Liver (tissue), 9 donors: ENCODE results near the gene NUDT15. TPM values are rescaled to one million over a fixed set of nuclear protein-coding genes. Genes with fewer than 3 reads are reported as not detected.

Experiments used
- DNase-seq: peaks from one replicate; pipeline ENCODE4 v3.0.0-alpha.2; 2017; ENCODE audit warnings: low spot score
- H3K27ac ChIP-seq, 2 donors: one replicate each; pipeline ENCODE4 v1.7.0; 2013; ENCODE audit warnings: inconsistent platforms in 2 of 2, low read length in 2 of 2, control low read depth in 1 of 2, low read depth in 1 of 2, mild to moderate bottlenecking in 1 of 2
- H3K27me3 ChIP-seq, 4 donors: one replicate each; pipeline versions ENCODE4 v1.6.1 to v1.7.0; 2013; ENCODE audit warnings: low read length in 3 of 4, inconsistent platforms in 1 of 4, mild to moderate bottlenecking in 1 of 4, moderate library complexity in 1 of 4; ENCODE audit not compliant: control insufficient read depth in 4 of 4, insufficient read depth in 4 of 4
- H3K36me3 ChIP-seq, 4 donors: one replicate each; pipeline versions ENCODE4 v1.6.1 to v1.7.0; 2013; ENCODE audit warnings: low read length in 3 of 4, mild to moderate bottlenecking in 3 of 4, low read depth in 1 of 4, moderate library complexity in 1 of 4; ENCODE audit not compliant: control insufficient read depth in 4 of 4, insufficient read depth in 3 of 4
- H3K4me1 ChIP-seq, 4 donors: one replicate each; pipeline versions ENCODE4 v1.6.1 to v1.7.0; 2013; ENCODE audit warnings: low read length in 3 of 4, mild to moderate bottlenecking in 3 of 4, moderate library complexity in 1 of 4; ENCODE audit not compliant: control insufficient read depth in 4 of 4, insufficient read depth in 4 of 4
- H3K4me3 ChIP-seq, 3 donors: one replicate each; pipeline versions ENCODE4 v1.6.1 to v1.7.0; 2013; ENCODE audit warnings: low read length in 3 of 3, control low read depth in 1 of 3, low read depth in 1 of 3, mild to moderate bottlenecking in 1 of 3
- H3K9ac ChIP-seq, 2 donors: one replicate each; pipeline ENCODE4 v1.7.0; 2013; ENCODE audit warnings: low read length in 2 of 2, mild to moderate bottlenecking in 2 of 2, moderate library complexity in 2 of 2, control low read depth in 1 of 2, low read depth in 1 of 2
- H3K9me3 ChIP-seq, 4 donors: one replicate each; pipeline versions ENCODE4 v1.6.1 to v1.7.0; 2013; ENCODE audit warnings: low read length in 3 of 4; ENCODE audit not compliant: control insufficient read depth in 4 of 4
- EGR1 ChIP-seq, 2 donors: IDR thresholded peaks; 2 replicates each; pipeline ENCODE4 v1.6.1; 2016 to 2018; ENCODE audit warnings: antibody characterized with exemption in 2 of 2, low read depth in 2 of 2
- FOXA1 ChIP-seq: IDR thresholded peaks from 2 replicates; pipeline ENCODE4 v1.6.1; 2016; ENCODE audit warnings: antibody characterized with exemption
- FOXA2 ChIP-seq: IDR thresholded peaks from 2 replicates; pipeline ENCODE4 v1.6.1; 2016; ENCODE audit warnings: antibody characterized with exemption
- GABPA ChIP-seq, 2 donors: IDR thresholded peaks in 1 of 2; conservative IDR thresholded peaks in 1 of 2; 2 replicates each; pipeline ENCODE4 v1.6.1; 2016; ENCODE audit warnings: antibody characterized with exemption in 2 of 2, mild to moderate bottlenecking in 1 of 2, moderate library complexity in 1 of 2
- HNF4A ChIP-seq, 2 donors: conservative IDR thresholded peaks; 2 replicates each; pipeline ENCODE4 v1.6.1; 2016; ENCODE audit warnings: antibody characterized with exemption in 2 of 2, mild to moderate bottlenecking in 2 of 2
- HNF4G ChIP-seq: IDR thresholded peaks from 2 replicates; pipeline ENCODE4 v1.6.1; 2016; ENCODE audit warnings: antibody characterized with exemption
- JUND ChIP-seq, 2 donors: IDR thresholded peaks; 2 replicates each; pipeline ENCODE4 v1.6.1; 2016; ENCODE audit warnings: antibody characterized with exemption in 2 of 2
- NR2F2 ChIP-seq: IDR thresholded peaks from 2 replicates; pipeline ENCODE4 v1.6.1; 2016; ENCODE audit warnings: antibody characterized with exemption
- RAD21 ChIP-seq, 2 donors: IDR thresholded peaks; 2 replicates each; pipeline ENCODE4 v1.6.1; 2016; ENCODE audit warnings: antibody characterized with exemption in 2 of 2, mild to moderate bottlenecking in 2 of 2
- RXRA ChIP-seq, 2 donors: IDR thresholded peaks; 2 replicates each; pipeline ENCODE4 v1.6.1; 2017 to 2018; ENCODE audit warnings: antibody characterized with exemption in 2 of 2, mild to moderate bottlenecking in 1 of 2
- SP1 ChIP-seq: IDR thresholded peaks from 2 replicates; pipeline ENCODE4 v1.6.1; 2018; ENCODE audit warnings: antibody characterized with exemption, mild to moderate bottlenecking
- TAF1 ChIP-seq: conservative IDR thresholded peaks from 2 replicates; pipeline ENCODE4 v1.6.1; 2016; ENCODE audit warnings: antibody characterized with exemption, mild to moderate bottlenecking
- YY1 ChIP-seq: IDR thresholded peaks from 2 replicates; pipeline ENCODE4 v1.6.1; 2016; ENCODE audit warnings: antibody characterized with exemption, mild to moderate bottlenecking
- WGBS: extraction: QIAGEN DNeasy Blood & Tissue Kit; methylation state at CpG from one replicate; pipeline ENCODE4 v1.1.7; 2013; 5-methylcytosine and 5-hydroxymethylcytosine counted together
- polyA plus RNA-seq, 2 donors: library from polyadenylated mRNA; stranded (reverse) in 1 of 2; unstranded in 1 of 2; fragments of 200-250 nt in 1 of 2; fragments of >200 nt in 1 of 2; fragmentation: Nextera tagmentation in 1 of 2; extraction: Ambion mirVana in 1 of 2; gene quantifications; one replicate each; pipeline versions ENCODE4 v1.2.1 to v1.2.3, GENCODE V29; 2013 to 2015
- total RNA-seq, 2 donors: library from RNA; depleted of rRNA; stranded (reverse); fragments of >200 nt; gene quantifications; one replicate each; pipeline ENCODE4 v1.2.3, GENCODE V29; 2014
- TF ChIP-seq, protein P1 (sequence below): IDR thresholded peaks from 2 replicates; pipeline ENCODE4 v1.6.1; 2016; ENCODE audit warnings: antibody characterized with exemption
- TF ChIP-seq, protein P2 (sequence below): fragments of 150-350 bp; IDR thresholded peaks from 2 replicates; pipeline ENCODE4 v1.5.1; 2017; ENCODE audit warnings: improper control_type of control experiment, low read depth, low read length; ENCODE audit not compliant: missing input control
- TF ChIP-seq, protein P3 (sequence below): IDR thresholded peaks from 2 replicates; pipeline ENCODE4 v1.6.1; 2016; ENCODE audit warnings: antibody characterized with exemption
- TF ChIP-seq, protein P4 (sequence below): IDR thresholded peaks from 2 replicates; pipeline ENCODE4 v1.6.1; 2016; ENCODE audit warnings: antibody characterized with exemption, mild to moderate bottlenecking
- TF ChIP-seq, protein P5 (sequence below): IDR thresholded peaks from 2 replicates; pipeline ENCODE4 v1.6.1; 2016; ENCODE audit warnings: antibody characterized with exemption
- donor health status: healthy.
- donor health status: healthy.
- donor health status: healthy.
- donor health status: healthy.
- donor health status: healthy.

The NUDT15 gene
- 1 to 10 TPM; 6.0 to 7.7 TPM for total RNA-seq
- polyA plus RNA-seq = 1 to 10 TPM; 6.5 to 7.3 TPM

DNA sequence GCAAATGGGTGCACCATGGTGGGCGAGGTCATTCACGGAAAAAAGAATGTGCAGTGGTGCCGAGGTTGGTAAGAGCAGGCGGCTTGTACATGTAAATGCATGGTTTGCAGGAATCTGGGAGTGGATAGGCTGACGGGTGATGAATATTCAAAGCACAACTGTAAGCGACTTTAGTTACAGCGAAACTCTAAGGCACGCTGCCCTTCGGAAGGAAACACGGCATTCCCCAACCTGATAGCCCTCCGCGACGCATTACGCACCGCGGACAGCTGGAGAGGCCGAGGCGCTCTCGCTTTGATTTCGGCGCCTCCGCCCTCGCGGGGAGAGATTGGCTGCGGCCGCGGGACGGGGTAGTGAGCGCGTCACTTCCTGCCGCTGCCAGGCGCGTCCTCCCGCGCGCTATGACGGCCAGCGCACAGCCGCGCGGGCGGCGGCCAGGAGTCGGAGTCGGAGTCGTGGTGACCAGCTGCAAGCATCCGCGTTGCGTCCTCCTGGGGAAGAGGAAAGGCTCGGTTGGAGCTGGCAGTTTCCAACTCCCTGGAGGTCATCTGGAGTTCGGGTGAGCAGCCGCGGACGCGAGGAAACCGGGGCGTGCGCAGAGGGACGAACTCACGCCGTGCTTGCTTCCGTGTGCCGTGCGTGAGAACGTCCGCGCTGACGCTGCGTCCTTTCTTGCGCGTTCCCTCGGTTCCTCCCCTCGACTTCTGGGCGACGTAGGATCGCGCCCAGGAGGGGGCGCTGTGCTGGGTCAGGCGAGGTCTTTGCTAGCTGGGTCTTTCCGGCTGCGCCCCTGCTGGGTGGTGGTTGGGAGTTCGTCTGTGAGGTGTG is at the start of gene NUDT15:
Gene NUDT15 (plus strand): TSS at position 381 of the 828 bp plus-strand sequence. CDS start 21 bp downstream, at position 402.
- TF ChIP-seq, protein P1, sequence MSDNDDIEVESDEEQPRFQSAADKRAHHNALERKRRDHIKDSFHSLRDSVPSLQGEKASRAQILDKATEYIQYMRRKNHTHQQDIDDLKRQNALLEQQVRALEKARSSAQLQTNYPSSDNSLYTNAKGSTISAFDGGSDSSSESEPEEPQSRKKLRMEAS = peak; percentile 75
- TF ChIP-seq YY1 (peak; percentile 86), HNF4A (conservative IDR thresholded peaks at IDR 0.05) (peak; percentile 22 to 49), SP1 (peak; percentile 78), TAF1 (no peak), HNF4G (no peak), RXRA (IDR thresholded peaks at IDR 0.05) (peak; percentile 94 to 99), FOXA2 (no peak), GABPA (IDR thresholded peaks at IDR 0.05 in 1 of 2, conservative IDR thresholded peaks at IDR 0.05 in 1 of 2) (peak; percentile 49 to 91), EGR1 (IDR thresholded peaks at IDR 0.05; ENCODE audit: low read depth in 2 of 2) (no peak), NR2F2 (peak; percentile 87), FOXA1 (peak; percentile 17), RAD21 (IDR thresholded peaks at IDR 0.05) (peak; percentile 75 to 86), JUND (IDR thresholded peaks at IDR 0.05) (peak; percentile 7 to 50)
- TF ChIP-seq, protein P2, sequence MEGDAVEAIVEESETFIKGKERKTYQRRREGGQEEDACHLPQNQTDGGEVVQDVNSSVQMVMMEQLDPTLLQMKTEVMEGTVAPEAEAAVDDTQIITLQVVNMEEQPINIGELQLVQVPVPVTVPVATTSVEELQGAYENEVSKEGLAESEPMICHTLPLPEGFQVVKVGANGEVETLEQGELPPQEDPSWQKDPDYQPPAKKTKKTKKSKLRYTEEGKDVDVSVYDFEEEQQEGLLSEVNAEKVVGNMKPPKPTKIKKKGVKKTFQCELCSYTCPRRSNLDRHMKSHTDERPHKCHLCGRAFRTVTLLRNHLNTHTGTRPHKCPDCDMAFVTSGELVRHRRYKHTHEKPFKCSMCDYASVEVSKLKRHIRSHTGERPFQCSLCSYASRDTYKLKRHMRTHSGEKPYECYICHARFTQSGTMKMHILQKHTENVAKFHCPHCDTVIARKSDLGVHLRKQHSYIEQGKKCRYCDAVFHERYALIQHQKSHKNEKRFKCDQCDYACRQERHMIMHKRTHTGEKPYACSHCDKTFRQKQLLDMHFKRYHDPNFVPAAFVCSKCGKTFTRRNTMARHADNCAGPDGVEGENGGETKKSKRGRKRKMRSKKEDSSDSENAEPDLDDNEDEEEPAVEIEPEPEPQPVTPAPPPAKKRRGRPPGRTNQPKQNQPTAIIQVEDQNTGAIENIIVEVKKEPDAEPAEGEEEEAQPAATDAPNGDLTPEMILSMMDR = peak; percentile 98
- TF ChIP-seq, protein P3, sequence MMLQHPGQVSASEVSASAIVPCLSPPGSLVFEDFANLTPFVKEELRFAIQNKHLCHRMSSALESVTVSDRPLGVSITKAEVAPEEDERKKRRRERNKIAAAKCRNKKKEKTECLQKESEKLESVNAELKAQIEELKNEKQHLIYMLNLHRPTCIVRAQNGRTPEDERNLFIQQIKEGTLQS = no peak
- TF ChIP-seq, protein P4, sequence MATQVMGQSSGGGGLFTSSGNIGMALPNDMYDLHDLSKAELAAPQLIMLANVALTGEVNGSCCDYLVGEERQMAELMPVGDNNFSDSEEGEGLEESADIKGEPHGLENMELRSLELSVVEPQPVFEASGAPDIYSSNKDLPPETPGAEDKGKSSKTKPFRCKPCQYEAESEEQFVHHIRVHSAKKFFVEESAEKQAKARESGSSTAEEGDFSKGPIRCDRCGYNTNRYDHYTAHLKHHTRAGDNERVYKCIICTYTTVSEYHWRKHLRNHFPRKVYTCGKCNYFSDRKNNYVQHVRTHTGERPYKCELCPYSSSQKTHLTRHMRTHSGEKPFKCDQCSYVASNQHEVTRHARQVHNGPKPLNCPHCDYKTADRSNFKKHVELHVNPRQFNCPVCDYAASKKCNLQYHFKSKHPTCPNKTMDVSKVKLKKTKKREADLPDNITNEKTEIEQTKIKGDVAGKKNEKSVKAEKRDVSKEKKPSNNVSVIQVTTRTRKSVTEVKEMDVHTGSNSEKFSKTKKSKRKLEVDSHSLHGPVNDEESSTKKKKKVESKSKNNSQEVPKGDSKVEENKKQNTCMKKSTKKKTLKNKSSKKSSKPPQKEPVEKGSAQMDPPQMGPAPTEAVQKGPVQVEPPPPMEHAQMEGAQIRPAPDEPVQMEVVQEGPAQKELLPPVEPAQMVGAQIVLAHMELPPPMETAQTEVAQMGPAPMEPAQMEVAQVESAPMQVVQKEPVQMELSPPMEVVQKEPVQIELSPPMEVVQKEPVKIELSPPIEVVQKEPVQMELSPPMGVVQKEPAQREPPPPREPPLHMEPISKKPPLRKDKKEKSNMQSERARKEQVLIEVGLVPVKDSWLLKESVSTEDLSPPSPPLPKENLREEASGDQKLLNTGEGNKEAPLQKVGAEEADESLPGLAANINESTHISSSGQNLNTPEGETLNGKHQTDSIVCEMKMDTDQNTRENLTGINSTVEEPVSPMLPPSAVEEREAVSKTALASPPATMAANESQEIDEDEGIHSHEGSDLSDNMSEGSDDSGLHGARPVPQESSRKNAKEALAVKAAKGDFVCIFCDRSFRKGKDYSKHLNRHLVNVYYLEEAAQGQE = peak; percentile 94
- TF ChIP-seq, protein P5, sequence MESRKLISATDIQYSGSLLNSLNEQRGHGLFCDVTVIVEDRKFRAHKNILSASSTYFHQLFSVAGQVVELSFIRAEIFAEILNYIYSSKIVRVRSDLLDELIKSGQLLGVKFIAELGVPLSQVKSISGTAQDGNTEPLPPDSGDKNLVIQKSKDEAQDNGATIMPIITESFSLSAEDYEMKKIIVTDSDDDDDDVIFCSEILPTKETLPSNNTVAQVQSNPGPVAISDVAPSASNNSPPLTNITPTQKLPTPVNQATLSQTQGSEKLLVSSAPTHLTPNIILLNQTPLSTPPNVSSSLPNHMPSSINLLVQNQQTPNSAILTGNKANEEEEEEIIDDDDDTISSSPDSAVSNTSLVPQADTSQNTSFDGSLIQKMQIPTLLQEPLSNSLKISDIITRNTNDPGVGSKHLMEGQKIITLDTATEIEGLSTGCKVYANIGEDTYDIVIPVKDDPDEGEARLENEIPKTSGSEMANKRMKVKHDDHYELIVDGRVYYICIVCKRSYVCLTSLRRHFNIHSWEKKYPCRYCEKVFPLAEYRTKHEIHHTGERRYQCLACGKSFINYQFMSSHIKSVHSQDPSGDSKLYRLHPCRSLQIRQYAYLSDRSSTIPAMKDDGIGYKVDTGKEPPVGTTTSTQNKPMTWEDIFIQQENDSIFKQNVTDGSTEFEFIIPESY = peak; percentile 88
- Histone ChIP-seq H3K9ac (peak within 1 kb of the TSS; percentile 66 to 89), H3K27ac (peak within 1 kb of the TSS; percentile 95 to 97), H3K4me3 (peak within 1 kb of the TSS; percentile 61 to 88 (median 75)), H3K27me3 (no peaks in the 10 kb centered on the region), H3K9me3 (no peaks in the 10 kb centered on the region), H3K4me1 (peaks cover 0 to 11% (median 10%) of the 10 kb centered on the region in 4 donors), H3K36me3 (peaks cover 0 to 12% (median 7%) of the 10 kb centered on the region in 4 donors)
- under 1% methylated on average over 82 of the region's 82 CpGs for WGBS
- DNase-seq = peak; percentile 91
